ENCODE data around the gene RAB1A.

- TF ChIP-seq CTCF (IDR thresholded peaks at IDR 0.05 in 4 of 5, conservative IDR thresholded peaks at IDR 0.05 in 1 of 5) (no peak), POLR2A (IDR thresholded peaks at IDR 0.05) (no peak)
These were observed 26.1 kb upstream of the RAB1A start for GRCh38 chr2:65156041-65156440.
